ENCODE data around the gene SYT12.

The SYT12 gene

DNA sequence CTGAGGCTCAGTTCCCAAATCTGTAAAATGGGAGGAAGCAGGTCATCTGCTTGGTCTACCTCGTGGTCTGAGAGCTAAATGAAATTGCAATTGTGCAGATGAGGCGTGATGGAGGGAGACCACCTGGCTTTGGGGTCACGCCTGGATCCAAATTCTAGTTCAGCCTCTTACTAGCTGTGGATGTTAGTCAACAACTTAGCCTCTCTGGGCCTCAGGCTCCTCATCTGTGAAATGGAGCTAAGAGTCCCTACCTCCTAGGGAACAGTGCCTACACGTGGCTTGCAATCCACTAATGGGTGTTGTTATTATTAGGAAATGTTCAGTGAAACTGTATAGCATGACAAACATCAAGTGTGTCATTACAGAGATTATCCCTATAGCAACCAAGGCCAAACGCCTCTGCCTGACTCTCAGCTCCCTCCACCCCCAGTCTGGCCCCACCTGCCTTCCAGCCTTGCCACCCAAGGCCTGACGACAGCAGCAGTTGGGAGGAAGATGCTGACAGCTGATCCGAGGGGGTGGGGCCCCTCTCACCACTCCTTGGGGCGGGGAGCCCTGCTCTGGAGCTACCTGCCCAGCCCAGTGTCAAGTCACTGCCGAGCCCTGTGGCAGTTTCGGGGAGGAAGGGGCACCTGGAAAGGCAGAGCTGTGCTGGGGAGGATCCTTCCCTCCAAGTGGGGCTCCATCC lies 32.0 kb downstream of the SYT12 start (continued):
- TF ChIP-seq REST (tag by site-specific recombination; IDR thresholded peaks at IDR 0.05), result no peak
- peak; percentile 99 for TF ChIP-seq SP7 (tag by site-specific recombination; IDR thresholded peaks at IDR 0.05)
- TF ChIP-seq ZNF843 (tag by site-specific recombination; IDR thresholded peaks at IDR 0.05), result peak; percentile 87
- TF ChIP-seq ZBTB1 (tag by site-specific recombination; IDR thresholded peaks at IDR 0.05), result no peak
- TF ChIP-seq ZNF670 (tag by site-specific recombination; IDR thresholded peaks at IDR 0.05; ENCODE audit: low read depth), result no peak
- TF ChIP-seq REPIN1 (tag by site-specific recombination; IDR thresholded peaks at IDR 0.05; ENCODE audit: low read depth), result 0 out of 2 replicates have a peak, but pooled peaks have one; percentile 23
- no peak for TF ChIP-seq SALL2 (tag by site-specific recombination; IDR thresholded peaks at IDR 0.05; ENCODE audit: borderline replicate concordance)
- no peak for TF ChIP-seq HOXD13 (CRISPR knock-in tag; IDR thresholded peaks at IDR 0.05; ENCODE audit: borderline replicate concordance)
- TF ChIP-seq, protein P1, sequence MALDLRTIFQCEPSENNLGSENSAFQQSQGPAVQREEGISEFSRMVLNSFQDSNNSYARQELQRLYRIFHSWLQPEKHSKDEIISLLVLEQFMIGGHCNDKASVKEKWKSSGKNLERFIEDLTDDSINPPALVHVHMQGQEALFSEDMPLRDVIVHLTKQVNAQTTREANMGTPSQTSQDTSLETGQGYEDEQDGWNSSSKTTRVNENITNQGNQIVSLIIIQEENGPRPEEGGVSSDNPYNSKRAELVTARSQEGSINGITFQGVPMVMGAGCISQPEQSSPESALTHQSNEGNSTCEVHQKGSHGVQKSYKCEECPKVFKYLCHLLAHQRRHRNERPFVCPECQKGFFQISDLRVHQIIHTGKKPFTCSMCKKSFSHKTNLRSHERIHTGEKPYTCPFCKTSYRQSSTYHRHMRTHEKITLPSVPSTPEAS (tag by site-specific recombination; IDR thresholded peaks at IDR 0.05), result no peak
- TF ChIP-seq ZIC2 (tag by site-specific recombination; IDR thresholded peaks at IDR 0.05), result no peak; the same call in 1 of the 2 replicates
- TF ChIP-seq, protein P2, sequence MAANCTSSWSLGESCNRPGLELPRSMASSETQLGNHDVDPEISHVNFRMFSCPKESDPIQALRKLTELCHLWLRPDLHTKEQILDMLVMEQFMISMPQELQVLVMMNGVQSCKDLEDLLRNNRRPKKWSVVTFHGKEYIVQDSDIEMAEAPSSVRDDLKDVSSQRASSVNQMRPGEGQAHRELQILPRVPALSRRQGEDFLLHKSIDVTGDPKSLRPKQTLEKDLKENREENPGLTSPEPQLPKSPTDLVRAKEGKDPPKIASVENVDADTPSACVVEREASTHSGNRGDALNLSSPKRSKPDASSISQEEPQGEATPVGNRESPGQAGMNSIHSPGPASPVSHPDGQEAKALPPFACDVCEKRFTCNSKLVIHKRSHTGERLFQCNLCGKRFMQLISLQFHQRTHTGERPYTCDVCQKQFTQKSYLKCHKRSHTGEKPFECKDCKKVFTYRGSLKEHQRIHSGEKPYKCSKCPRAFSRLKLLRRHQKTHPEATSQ (tag by site-specific recombination; IDR thresholded peaks at IDR 0.05), result peak; percentile 88; the same call in 1 of the 2 replicates
- TF ChIP-seq HOXA7 (CRISPR knock-in tag; IDR thresholded peaks at IDR 0.05; ENCODE audit: borderline replicate concordance), result no peak
- no peak for TF ChIP-seq ZNF404 (tag by site-specific recombination; IDR thresholded peaks at IDR 0.05)
- no peak for TF ChIP-seq GLI4 (tag by site-specific recombination; IDR thresholded peaks at IDR 0.05)
- TF ChIP-seq, protein P3, sequence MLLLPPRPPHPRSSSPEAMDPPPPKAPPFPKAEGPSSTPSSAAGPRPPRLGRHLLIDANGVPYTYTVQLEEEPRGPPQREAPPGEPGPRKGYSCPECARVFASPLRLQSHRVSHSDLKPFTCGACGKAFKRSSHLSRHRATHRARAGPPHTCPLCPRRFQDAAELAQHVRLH (tag by site-specific recombination; IDR thresholded peaks at IDR 0.05), result peak; percentile 87; the same call in 1 of the 2 replicates
- TF ChIP-seq ZNF16 (tag by site-specific recombination; IDR thresholded peaks at IDR 0.05; ENCODE audit: low read depth), result no peak
- TF ChIP-seq ZNF629 (tag by site-specific recombination; IDR thresholded peaks at IDR 0.05), result peak; percentile 82
- no peak for TF ChIP-seq ZBTB6 (tag by site-specific recombination; IDR thresholded peaks at IDR 0.05)
- no peak for TF ChIP-seq SETDB1 (IDR thresholded peaks at IDR 0.05; ENCODE audit: insufficient read length, low read length)
- TF ChIP-seq ZNF626 (tag by site-specific recombination; IDR thresholded peaks at IDR 0.05), result no peak
- TF ChIP-seq ZXDB (tag by site-specific recombination; IDR thresholded peaks at IDR 0.05), result peak; percentile 85
- TF ChIP-seq ZNF76 (tag by site-specific recombination; IDR thresholded peaks at IDR 0.05; ENCODE audit: borderline replicate concordance, low read depth), result peak; percentile 49; the same call in 1 of the 2 replicates
- no peak for TF ChIP-seq ZSCAN16 (tag by site-specific recombination; IDR thresholded peaks at IDR 0.05)
- TF ChIP-seq GFI1B (tag by site-specific recombination; IDR thresholded peaks at IDR 0.05), result no peak
- no peak for TF ChIP-seq ZNF416 (tag by site-specific recombination; IDR thresholded peaks at IDR 0.05)
- TF ChIP-seq MEIS1 (CRISPR knock-in tag; IDR thresholded peaks at IDR 0.05; ENCODE audit: borderline replicate concordance), result no peak
- TF ChIP-seq ZNF510 (tag by site-specific recombination; IDR thresholded peaks at IDR 0.05; ENCODE audit: insufficient replicate concordance), result no peak
- TF ChIP-seq ZNF112 (tag by site-specific recombination; IDR thresholded peaks at IDR 0.05), result no peak
- peak; percentile 84; the same call in 1 of the 2 replicates for TF ChIP-seq MZF1 (tag by site-specific recombination; IDR thresholded peaks at IDR 0.05; ENCODE audit: borderline replicate concordance)
- no peak for TF ChIP-seq ZNF214 (tag by site-specific recombination; IDR thresholded peaks at IDR 0.05; ENCODE audit: borderline replicate concordance)
- TF ChIP-seq IKZF3 (tag by site-specific recombination; IDR thresholded peaks at IDR 0.05), result peak; percentile 73; the same call in 1 of the 2 replicates
- peak; percentile 93 for TF ChIP-seq ZNF24 (tag by site-specific recombination; IDR thresholded peaks at IDR 0.05)
- TF ChIP-seq ZNF202 (tag by site-specific recombination; IDR thresholded peaks at IDR 0.05; ENCODE audit: borderline replicate concordance), result no peak
- no peak for TF ChIP-seq BCL11B (tag by site-specific recombination; IDR thresholded peaks at IDR 0.05; ENCODE audit: low read depth)
